Endothelial cell of umbilical vein (primary cell): ENCODE results near the gene ULBP3. TPM values are rescaled to one million over a fixed set of nuclear protein-coding genes. Genes with fewer than 3 reads are reported as not detected.

ENCODE experiments used
- BruUV-seq: library from RNA; stranded (reverse); fragments of 400-500 nt; replicated peaks from 2 replicates; lab custom pipeline; 2021; lab: Mats Ljungman, UMichigan
- CTCF ChIA-PET: fragments of 300-600, 350-600 bp; sonication (Branson Sonifier 250); formaldehyde crosslinking; loops from one replicate; lab custom pipeline; 2021; ENCODE audit warnings: antibody characterized with exemption, inconsistent platforms; lab: Charles Lee
- POLR2A ChIA-PET: fragments of 300-600, 350-600 bp; sonication (Branson Sonifier 250); formaldehyde crosslinking; loops from one replicate; lab custom pipeline; 2021; ENCODE audit warnings: antibody characterized with exemption, inconsistent platforms; lab: Charles Lee
- DNase-seq: peaks from one replicate; pipeline ENCODE4 v3.0.0-alpha.2; 2011; ENCODE audit warnings: low read depth, low spot score
- FAIRE-seq: peaks from 2 replicates; lab custom pipeline; 2011; peaks lifted over from hg19 to GRCh38; lab: Jason Lieb, UNC
- H2AFZ ChIP-seq: 2 replicates; pipeline ENCODE4 v1.6.0; 2012; ENCODE audit warnings: low read depth, low read length, control low read depth, inconsistent platforms
- H3K27ac ChIP-seq: 2 replicates; pipeline ENCODE4 v1.5.1; 2011; ENCODE audit warnings: low read depth, mild to moderate bottlenecking, control low read depth, low read length, moderate library complexity; ENCODE audit not compliant: insufficient read depth
- H3K27me3 ChIP-seq, 2 experiments: 2 replicates each; pipeline versions ENCODE4 v1.6.0 to v1.6.1; 2011; ENCODE audit warnings: low read length in 2 of 2, mixed read lengths in 1 of 2; ENCODE audit not compliant: control insufficient read depth in 2 of 2, insufficient read depth in 2 of 2
- H3K36me3 ChIP-seq, 2 experiments: 2 replicates in 1 of 2; 3 replicates in 1 of 2; pipeline ENCODE4 v1.5.1; 2011; ENCODE audit warnings: low read length in 2 of 2, mild to moderate bottlenecking in 1 of 2, moderate library complexity in 1 of 2; ENCODE audit not compliant: control insufficient read depth in 2 of 2, insufficient read depth in 2 of 2; ENCODE audit errors: extremely low read depth in 1 of 2
- H3K4me1 ChIP-seq: 3 replicates; pipeline ENCODE4 v1.5.1; 2011; ENCODE audit warnings: mild to moderate bottlenecking, low read length; ENCODE audit not compliant: control insufficient read depth, insufficient read depth; ENCODE audit errors: extremely low read depth
- H3K4me2 ChIP-seq: 2 replicates; pipeline ENCODE4 v1.6.1; 2011; ENCODE audit warnings: low read length, control low read depth, mixed read lengths; ENCODE audit not compliant: insufficient read depth
- H3K4me3 ChIP-seq, 3 experiments: fragments of 200-600 bp in 1 of 3; sonication (generic), shearing (Covaris generic) in 1 of 3; replicated peaks in 1 of 3; 2 replicates each; pipeline ENCODE4 v1.5.1; 2011 to 2016; ENCODE audit warnings: control low read depth in 3 of 3, low read length in 3 of 3, mild to moderate bottlenecking in 2 of 3, inconsistent platforms in 1 of 3, low read depth in 1 of 3, moderate library complexity in 1 of 3; ENCODE audit not compliant: insufficient read depth in 1 of 3
- H3K79me2 ChIP-seq: 2 replicates; pipeline ENCODE4 v1.6.0; 2012; ENCODE audit warnings: low read length, inconsistent platforms; ENCODE audit not compliant: control insufficient read depth, insufficient read depth
- H3K9ac ChIP-seq: replicated peaks from 2 replicates; pipeline ENCODE3; 2011; ENCODE audit warnings: low read length, control low read depth; ENCODE audit not compliant: insufficient read depth; ENCODE audit errors: extremely low read depth
- H3K9me1 ChIP-seq: replicated peaks from 3 replicates; pipeline ENCODE4 v1.6.0; 2011; ENCODE audit warnings: mild to moderate bottlenecking, low read length; ENCODE audit not compliant: control insufficient read depth, insufficient read depth; ENCODE audit errors: extremely low read depth
- H3K9me3 ChIP-seq: replicated peaks from 2 replicates; pipeline ENCODE4 v1.5.1; 2012; ENCODE audit warnings: low read length, inconsistent platforms; ENCODE audit not compliant: control insufficient read depth, insufficient read depth
- H4K20me1 ChIP-seq: replicated peaks from 2 replicates; pipeline ENCODE3; 2011; ENCODE audit warnings: mild to moderate bottlenecking, low read length; ENCODE audit not compliant: control insufficient read depth, insufficient read depth; ENCODE audit errors: extremely low read depth
- EZH2 ChIP-seq: IDR thresholded peaks from 2 replicates; pipeline ENCODE4 v1.6.1; 2012; ENCODE audit warnings: borderline replicate concordance, low read depth, mild to moderate bottlenecking, moderate library complexity, low read length, inconsistent platforms; ENCODE audit not compliant: severe bottlenecking
- FOS ChIP-seq: IDR thresholded peaks from 2 replicates; pipeline ENCODE4 v1.6.1; 2011; ENCODE audit warnings: mild to moderate bottlenecking, low read length, moderate library complexity, borderline replicate concordance; ENCODE audit not compliant: insufficient read depth
- GATA2 ChIP-seq: IDR thresholded peaks from 2 replicates; pipeline ENCODE4 v1.7.0; 2011; ENCODE audit warnings: low read depth, mild to moderate bottlenecking, moderate library complexity, mixed read lengths, low read length; ENCODE audit not compliant: insufficient read length, insufficient read depth
- JUN ChIP-seq: IDR thresholded peaks from 2 replicates; pipeline ENCODE4 v1.6.1; 2011; ENCODE audit warnings: borderline replicate concordance, low read depth; ENCODE audit not compliant: insufficient read length, insufficient read depth
- MYC ChIP-seq: IDR thresholded peaks from one replicate; pipeline ENCODE4 v1.6.1; 2011; ENCODE audit warnings: mild to moderate bottlenecking, low read depth, low read length
- POLR2A ChIP-seq: IDR thresholded peaks from 2 replicates; pipeline ENCODE4 v1.6.1; 2012; ENCODE audit warnings: low read depth, mild to moderate bottlenecking, control low read depth, low read length
- POLR2AphosphoS5 ChIP-seq: IDR thresholded peaks from 2 replicates; pipeline ENCODE4 v1.6.1; 2012; ENCODE audit warnings: low read depth, mild to moderate bottlenecking, control low read depth, low read length, moderate library complexity; ENCODE audit not compliant: insufficient read depth
- dilution Hi-C: fragments of 300-500 bp; cut with MboI; formaldehyde crosslinking; loops from one replicate; pipeline ENCODE4 v1.15.0; 2019; ENCODE audit warnings: low sequenced_read_pairs; ENCODE audit not compliant: extremely low pct_ligation_motif_present
- intact Hi-C: fragments of 100-400 bp; cut with micrococcal nuclease; formaldehyde crosslinking; loops from one replicate; pipeline ENCODE4 v1.10.0; 2022
- polyA plus RNA-seq, 4 experiments: library from polyadenylated mRNA; depleted of rRNA in 3 of 4; stranded (reverse) in 3 of 4; unstranded in 1 of 4; fragments of >200 nt; gene quantifications; 2 replicates each; pipeline versions ENCODE4 v1.2.1 to v1.2.3, GENCODE V29; 2011 to 2012; ENCODE audit warnings: missing spikeins in 1 of 4
- total RNA-seq: library from RNA; stranded (reverse); gene quantifications from 2 replicates; pipeline ENCODE4 v1.2.3, GENCODE V29; 2021
- TF ChIP-seq, protein P1 (sequence below), 2 donors: IDR thresholded peaks; 1 replicate in 1 of 2; 2 replicates in 1 of 2; pipeline ENCODE4 v1.5.1; 2011; ENCODE audit warnings: low read length in 2 of 2, mild to moderate bottlenecking in 2 of 2, moderate library complexity in 2 of 2, control low read depth in 1 of 2, inconsistent platforms in 1 of 2, low read depth in 1 of 2; ENCODE audit not compliant: insufficient read depth in 1 of 2; ENCODE audit errors: extremely low read depth in 1 of 2
- TF ChIP-seq, protein P2 (sequence below): IDR thresholded peaks from 2 replicates; pipeline ENCODE4 v1.6.1; 2011; ENCODE audit not compliant: insufficient read depth, insufficient read length

ULBP3 gene
- total and polyA plus RNA-seq, 2 donors (not counting 3 experiments of a cell fraction or from before 2014, with no cell fraction given), result 7.1 to 12.8 TPM

DNA sequence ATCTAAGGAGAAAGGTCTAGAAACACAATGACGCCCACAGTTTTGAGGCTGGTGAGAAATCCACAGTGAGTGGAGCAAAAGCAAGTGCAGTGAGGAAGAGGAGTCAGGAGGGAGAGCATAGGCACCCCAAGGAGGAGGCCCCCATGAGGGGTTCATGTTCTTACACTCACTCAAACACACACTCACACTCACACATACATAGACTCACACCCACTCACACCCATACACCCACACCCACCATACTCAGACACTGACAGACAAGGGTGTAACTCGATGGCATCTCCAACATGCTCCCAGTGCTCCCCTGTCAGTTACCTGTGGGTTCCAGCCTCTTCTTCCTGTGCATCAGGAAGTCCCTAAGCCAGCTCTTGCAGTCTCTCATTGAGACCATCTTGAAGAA lies 3.8 kb downstream of the ULBP3 start:
- BruUV-seq, result no TSS peak
- no peak overlapping the region for H3K27ac ChIP-seq
- dilution Hi-C loops (no loop called here), intact Hi-C loops (no loop called here)
- no peaks in the 10 kb centered on the region for H3K9me1 ChIP-seq
- no peak overlapping the region for H3K4me3 ChIP-seq
- no peak overlapping the region for H2AFZ ChIP-seq
- H4K20me1 ChIP-seq, result no peaks in the 10 kb centered on the region
- no peak overlapping the region for H3K9ac ChIP-seq
- H3K4me2 ChIP-seq, result no peak overlapping the region
- H3K4me1 ChIP-seq, result peaks cover 4% of the 10 kb centered on the region
- H3K9me3 ChIP-seq, result no peaks in the 10 kb centered on the region
- no peak for FAIRE-seq
- ChIA-PET CTCF (no interaction called here), POLR2A (no interaction called here)
- TF ChIP-seq POLR2AphosphoS5 (no peak), EZH2 (no peak), JUN (no peak), POLR2A (no peak), GATA2 (no peak), FOS (no peak), MYC (no peak)
- TF ChIP-seq, protein P1, sequence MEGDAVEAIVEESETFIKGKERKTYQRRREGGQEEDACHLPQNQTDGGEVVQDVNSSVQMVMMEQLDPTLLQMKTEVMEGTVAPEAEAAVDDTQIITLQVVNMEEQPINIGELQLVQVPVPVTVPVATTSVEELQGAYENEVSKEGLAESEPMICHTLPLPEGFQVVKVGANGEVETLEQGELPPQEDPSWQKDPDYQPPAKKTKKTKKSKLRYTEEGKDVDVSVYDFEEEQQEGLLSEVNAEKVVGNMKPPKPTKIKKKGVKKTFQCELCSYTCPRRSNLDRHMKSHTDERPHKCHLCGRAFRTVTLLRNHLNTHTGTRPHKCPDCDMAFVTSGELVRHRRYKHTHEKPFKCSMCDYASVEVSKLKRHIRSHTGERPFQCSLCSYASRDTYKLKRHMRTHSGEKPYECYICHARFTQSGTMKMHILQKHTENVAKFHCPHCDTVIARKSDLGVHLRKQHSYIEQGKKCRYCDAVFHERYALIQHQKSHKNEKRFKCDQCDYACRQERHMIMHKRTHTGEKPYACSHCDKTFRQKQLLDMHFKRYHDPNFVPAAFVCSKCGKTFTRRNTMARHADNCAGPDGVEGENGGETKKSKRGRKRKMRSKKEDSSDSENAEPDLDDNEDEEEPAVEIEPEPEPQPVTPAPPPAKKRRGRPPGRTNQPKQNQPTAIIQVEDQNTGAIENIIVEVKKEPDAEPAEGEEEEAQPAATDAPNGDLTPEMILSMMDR (IDR thresholded peaks at IDR 0.05; ENCODE audit: extremely low read depth in 1 of 2, insufficient read depth in 1 of 2, low read depth in 1 of 2, low read length in 2 of 2), result no peak
- TF ChIP-seq, protein P2, sequence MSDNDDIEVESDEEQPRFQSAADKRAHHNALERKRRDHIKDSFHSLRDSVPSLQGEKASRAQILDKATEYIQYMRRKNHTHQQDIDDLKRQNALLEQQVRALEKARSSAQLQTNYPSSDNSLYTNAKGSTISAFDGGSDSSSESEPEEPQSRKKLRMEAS, result no peak
- no peaks in the 10 kb centered on the region for H3K27me3 ChIP-seq
- H3K36me3 ChIP-seq, result peaks cover 0 to 2% of the 10 kb centered on the region in 2 experiments
- H3K79me2 ChIP-seq, result no peaks in the 10 kb centered on the region
- no peak for DNase-seq
